ENCODE results near the gene CA5A.
"Not testable (repeated sequence)": the region's sequence is repeated elsewhere in the genome, so short reads cannot be mapped to it uniquely, and the experiment has no call there.

Gene CA5A

DNA sequence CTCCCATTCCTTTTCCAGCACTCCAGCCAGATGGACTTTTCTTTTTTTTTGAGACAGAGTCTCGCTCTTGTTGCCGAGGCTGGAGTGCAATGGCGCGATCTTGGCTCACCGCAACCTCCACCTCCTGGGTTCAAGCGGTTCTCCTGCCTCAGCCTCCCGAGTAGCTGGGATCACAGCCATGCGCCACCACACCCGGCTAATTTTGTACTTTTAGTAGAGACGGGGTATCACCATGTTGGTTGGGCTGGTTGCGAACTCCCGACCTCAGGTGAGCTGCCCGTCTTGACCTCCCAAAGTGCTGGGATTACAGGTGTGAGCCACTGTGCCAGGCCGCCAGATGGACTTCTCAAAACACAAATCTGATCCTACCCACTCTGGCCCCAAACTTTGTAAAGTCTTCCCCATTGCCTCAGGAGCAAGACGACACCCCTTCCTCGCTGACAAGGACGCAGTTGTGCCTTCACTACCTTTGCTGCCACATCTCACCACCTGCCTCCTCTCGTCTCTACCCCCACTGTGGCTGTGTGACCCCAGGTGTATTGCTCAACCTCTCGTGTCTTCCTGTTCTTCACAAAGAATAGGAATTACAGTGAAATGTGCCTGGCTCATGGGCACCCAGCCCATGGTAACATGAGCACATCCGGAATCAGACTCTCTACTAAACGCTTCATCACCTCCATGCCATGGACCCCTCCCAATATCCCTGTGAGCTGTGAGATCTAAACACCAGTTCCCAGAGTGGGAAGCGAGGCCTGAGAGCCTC is 11.2 kb upstream of the CA5A start:
- DNase-seq (ENCODE audit: low spot score), result no peak

DNA sequence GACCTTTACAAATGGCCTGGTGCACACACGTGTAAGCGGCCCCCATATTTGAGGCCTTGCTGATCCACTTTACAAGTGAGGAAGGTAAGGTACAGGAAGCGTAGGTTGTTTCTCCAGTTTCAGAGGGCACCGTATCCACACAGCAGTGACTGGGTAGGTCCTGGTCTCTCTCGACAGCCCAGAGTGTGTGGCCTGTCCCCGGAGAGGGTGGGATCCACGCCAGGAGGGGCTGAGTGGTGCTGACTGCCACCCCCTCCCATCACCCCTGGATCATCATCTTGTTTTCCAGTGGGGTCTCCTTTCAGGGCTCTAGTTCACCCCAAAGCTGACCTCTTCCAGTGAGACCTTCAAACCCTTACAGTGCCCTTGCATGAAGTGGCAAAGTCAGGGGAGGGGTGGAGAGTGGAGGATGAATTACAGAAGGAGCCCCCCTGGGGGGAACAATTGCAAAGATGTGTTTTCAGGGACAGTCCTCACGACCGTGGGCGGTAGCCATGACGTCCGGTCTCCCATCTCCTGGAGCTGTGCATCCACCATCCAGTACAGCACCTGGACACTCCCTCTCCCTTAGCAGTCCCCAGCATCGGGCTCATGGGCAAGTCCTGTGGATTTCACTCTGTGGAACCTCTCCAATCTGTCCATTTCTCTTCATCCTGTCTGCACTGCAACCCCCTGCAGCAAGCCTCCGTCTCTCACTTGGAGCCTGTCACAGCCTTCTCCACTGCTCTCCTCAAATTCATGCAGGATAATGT is 10.4 kb upstream of the CA5A start:
- no peak for DNase-seq (ENCODE audit: low spot score)

DNA sequence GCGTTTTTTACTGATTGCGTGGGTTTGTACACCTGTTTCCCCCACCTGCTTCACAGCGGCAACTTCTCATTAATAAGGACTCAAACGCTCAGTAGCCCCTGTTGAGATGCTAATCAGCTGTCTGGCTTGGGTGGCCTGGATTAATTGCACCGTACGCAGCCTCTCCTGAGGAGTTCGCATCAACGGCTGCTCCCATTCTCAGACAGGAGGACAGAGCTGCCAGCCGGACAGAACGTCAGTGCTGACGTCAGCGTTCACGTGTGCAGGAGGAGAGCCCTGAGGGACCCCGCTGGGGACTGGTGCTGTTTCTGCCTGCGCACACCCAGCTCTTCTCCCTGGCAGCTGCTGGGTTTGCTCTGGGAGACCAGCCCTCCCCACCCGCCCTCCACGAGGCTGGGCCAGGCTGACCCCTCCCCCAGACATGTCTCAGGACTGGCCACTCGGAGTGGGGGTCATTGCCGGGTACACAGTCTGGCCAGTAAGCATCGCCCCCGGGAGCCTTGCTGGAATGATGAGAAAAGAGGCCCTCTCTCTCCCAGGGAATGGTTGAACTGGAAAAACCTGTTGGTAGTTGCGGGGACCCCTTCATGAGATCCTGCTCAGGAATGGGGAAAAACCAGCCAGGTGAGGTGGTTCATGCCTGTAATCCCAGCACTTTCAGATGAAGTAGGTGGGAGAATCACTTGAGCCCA is 9.2 kb upstream of the CA5A start:
- DNase-seq (ENCODE audit: low spot score), result peak; percentile 70

DNA sequence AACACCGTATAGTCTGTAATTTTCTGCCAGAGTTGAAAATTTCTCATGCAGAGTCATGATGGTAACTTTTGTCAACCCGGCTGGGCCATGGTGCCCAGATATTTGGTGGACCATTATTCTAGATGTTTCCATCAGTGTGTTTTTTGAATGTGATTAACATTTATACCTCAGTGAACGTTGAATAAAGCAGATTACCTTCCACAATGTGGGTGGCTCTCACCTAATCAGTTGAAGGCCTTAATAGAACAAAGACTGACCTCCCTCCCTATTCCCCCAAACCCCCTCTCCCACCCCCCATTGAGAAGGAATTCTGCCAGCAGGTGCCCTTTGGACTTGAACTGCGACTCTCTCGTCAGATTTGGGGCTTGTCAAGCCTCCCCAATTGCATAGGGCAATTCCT is 6.4 kb upstream of the CA5A start:
- no peak for DNase-seq (ENCODE audit: low spot score)

DNA sequence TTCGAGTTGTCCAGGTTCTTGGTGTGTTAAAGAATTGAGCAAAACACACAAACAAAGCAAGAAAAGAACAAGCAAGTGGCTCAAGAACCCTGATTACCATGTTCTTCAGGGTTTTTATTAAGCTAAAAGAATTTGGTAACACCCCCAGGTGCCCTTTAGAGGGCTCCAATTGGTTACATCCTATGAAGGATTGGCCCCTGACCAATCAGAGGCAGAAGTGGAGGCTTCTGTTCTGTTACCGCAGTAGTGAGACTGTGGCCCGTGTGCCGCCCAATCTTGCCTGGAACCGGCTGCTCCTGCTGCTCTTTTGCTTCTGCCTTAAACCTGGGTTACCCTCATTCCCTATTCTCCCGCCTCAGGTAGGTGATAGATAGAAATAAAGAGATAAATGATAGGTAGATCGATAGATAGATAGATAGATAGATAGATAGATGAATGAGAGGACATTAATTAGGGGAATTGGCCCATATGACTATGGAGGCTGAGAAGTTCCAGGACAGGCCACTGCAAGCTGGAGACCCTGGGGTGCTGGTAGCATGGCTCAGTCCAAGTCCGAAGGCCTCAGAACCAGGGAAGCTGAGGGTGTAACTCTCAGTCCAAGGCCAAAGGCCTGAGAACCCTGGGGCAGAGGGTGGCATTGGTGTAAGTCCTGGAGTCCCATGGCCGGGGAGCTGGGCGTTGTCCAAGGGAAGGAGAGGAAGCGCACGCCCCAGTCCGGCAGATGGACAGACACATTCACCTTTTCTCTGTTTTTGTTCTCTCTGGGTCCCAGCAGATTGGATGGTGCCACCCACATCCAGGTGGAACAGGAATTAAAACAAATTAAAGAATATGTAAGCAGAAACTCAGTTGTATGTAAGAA is 3.5 kb upstream of the CA5A start:
- no peak for DNase-seq (ENCODE audit: low spot score)

- no peak for DNase-seq (ENCODE audit: low spot score)
These were observed 2.2 kb upstream of the CA5A start for GRCh38 chr16:87938412-87938949.

DNA sequence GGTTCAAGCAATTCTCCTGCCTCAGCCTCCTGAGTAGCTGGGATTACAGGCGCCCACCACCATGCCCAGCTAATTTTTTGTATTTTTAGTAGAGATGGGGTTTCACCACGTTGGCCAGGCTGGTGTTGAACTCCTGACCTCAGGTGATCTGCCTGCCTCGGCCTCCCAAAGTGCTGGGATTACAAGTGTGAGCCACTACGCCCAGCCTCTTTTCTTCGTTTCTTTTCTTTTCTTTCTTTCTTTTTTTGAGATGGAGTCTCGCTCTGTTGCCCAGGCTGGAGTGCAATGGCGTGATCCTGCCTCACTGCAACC is 858 bp upstream of the CA5A start:
- not testable (repeated sequence) for DNase-seq (ENCODE audit: low spot score)

- DNase-seq (ENCODE audit: low spot score), result not testable (repeated sequence)
These were observed 334 bp downstream of the CA5A start for GRCh38 chr16:87936016-87936374.

- not testable (repeated sequence) for DNase-seq (ENCODE audit: low spot score)
These were observed 1.4 kb downstream of the CA5A start for GRCh38 chr16:87934752-87935425.

DNA sequence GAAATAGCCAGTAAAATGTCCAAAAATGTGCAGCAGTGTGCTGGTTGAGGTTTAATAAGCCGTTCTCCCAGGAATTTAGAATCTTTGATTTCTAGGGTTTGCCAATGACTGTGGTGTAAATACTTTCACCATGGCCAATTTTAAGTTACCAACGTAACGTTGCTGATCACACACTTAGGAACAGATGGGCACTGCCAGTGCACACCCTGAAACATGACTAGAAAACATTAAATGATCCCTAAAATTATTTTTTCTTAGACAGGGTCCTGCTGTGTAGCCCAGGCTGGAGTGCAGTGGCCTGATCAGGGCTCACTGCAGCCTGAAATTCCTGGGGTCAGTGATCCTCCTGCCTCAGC is 3.2 kb downstream of the CA5A start:
- DNase-seq (ENCODE audit: low spot score), result no peak

- DNase-seq (ENCODE audit: low spot score), result not testable (repeated sequence)
These were observed 3.7 kb downstream of the CA5A start for GRCh38 chr16:87932475-87933139.

DNA sequence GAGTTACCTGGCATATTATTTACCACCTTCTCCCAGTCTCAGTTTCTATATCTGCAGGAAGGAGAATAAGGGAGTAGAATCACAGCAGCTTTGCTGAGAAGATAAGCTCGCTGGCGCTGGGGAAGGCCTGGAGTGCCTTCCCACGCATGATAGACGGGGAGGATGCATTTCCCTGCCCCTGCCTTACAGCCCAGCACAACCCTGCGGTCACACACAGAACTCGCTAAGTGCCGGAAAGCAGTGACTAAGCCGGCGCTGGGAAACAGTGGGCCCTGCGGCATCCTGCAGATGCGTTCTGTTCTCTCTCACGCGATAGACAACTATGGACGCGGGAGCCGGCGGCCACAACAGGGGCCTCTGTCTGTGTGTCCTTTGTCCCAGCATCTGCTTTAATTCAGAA is 4.8 kb downstream of the CA5A start:
- DNase-seq (ENCODE audit: low spot score), result no peak

DNA sequence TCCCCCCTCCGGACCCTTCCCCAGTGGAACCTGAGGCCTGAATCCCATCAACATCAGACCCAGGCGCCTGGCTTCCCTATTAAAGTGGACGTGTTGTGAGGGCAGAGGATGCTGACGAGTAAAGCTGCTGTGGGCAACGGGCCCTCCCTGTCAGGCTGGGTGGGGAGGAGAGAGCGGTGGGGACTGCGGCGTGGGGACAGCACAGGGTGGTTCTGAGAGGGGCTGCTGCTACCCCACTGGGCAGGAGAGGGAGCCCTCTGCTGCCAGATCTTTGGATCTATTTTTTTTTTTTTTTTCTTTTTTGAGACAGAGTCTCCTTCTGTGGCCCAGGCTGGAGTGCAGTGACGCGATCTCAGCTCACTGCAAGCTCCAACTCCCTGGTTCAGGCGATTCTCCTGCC is 5.9 kb downstream of the CA5A start:
- DNase-seq (ENCODE audit: low spot score), result peak; percentile 66

DNA sequence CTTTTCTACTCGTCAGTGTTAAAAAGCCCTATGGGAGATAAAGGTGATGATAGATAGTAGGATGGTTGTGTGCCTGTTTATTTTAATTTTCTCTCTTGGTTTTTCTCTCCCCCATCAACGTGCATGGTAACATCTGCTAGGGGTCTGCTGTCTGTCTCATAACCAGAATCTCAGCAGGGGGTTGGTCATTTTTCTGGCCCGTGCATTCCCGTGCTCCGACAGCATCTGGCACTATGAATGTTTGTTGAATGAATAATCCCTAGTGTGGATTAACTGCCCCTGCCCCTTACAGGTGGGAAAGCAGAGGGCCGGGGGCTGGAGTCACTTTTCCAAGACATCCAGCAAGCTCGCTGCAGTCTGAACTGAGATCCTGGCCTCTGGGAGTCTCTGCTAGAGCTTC is 6.3 kb downstream of the CA5A start:
- no peak for DNase-seq (ENCODE audit: low spot score)

GRCh38 chr16:87927195-87927562 is 9.2 kb downstream of the CA5A start:
- DNase-seq (ENCODE audit: low spot score), result peak; percentile 30

DNA sequence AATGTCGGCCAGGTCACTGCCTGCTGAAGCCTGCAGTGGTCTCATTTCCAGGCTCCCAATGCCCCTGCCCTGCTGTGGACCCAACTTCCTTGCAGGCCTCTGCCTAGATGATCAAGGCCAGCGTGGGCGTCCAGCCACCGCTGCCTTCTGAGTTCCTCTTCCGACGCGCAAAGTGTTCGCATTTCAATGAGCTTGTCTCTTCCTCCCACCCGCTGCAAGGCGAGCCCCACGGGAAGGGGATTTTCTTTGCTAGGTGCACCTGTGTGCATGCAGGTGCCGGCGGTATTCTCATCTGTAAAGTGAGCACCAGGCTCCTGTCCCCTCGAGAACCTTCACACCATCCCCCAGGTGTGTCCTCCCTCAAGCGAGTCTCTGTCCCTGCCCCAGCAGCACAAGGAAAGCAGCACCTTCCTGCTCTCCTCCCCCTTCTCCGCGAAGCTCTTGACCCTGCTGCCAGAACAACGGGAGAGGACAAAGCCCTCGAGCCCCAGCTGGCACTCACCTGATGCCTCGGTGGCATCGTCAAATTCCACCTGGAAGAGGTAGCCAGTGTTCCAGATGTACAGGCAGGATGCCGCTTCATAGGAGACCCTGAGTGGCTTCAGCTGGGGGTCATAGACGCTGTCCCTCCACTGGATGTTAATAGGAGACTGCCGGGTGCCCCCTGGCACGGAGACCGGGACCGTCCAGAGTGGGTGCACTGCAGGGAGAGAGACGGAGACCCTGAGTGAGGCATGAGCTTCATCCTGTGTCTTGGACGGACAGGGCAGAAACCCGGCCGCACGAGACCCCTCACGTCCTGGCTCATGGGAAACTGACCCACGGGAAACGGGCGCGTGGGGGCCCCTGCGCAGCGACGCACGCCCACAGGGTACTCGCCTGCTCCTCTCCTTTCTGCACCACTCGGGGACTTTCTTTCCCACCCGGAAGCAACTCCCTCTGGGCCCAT is 9.8 kb downstream of the CA5A start:
- DNase-seq (ENCODE audit: low spot score), result no peak

- DNase-seq (ENCODE audit: low spot score), result peak; percentile 59
These were observed 11.3 kb downstream of the CA5A start for GRCh38 chr16:87924811-87925670.

- peak; percentile 49 for DNase-seq (ENCODE audit: low spot score)
These were observed 12.1 kb downstream of the CA5A start for GRCh38 chr16:87924041-87924810.
